ENCODE data around the gene COQ3.

GRCh38 chr6:99324996-99325395 is 69.0 kb downstream of the COQ3 start:
- TF ChIP-seq GATA2 (IDR thresholded peaks at IDR 0.05; ENCODE audit: low read depth, low read length) (no peak), GATA3 (IDR thresholded peaks at IDR 0.05; ENCODE audit: low read depth, low read length) (no peak)

Data from SH-SY5Y (cell line).